RPMI7951 (cell line): ENCODE results near the gene C22orf23. TPM values are rescaled to one million over a fixed set of nuclear protein-coding genes. Genes with fewer than 3 reads are reported as not detected.
A peak's percentile ranks its signal among the peaks of the same experiment; 100 is the strongest.
"Not testable (repeated sequence)": the region's sequence is repeated elsewhere in the genome, so short reads cannot be mapped to it uniquely, and the experiment has no call there.

ENCODE experiments used
- DNase-seq: peaks from one replicate; pipeline ENCODE4 v3.0.0-alpha.2; 2012; ENCODE audit warnings: low read depth
- total RNA-seq: library from RNA; depleted of rRNA; stranded (reverse); fragments of >200 nt; shearing (Covaris generic); gene quantifications from 2 replicates; pipeline ENCODE4 v1.2.3, GENCODE V29; 2014

Gene C22orf23
- total RNA-seq, 1 experiment from 2014 or later: 0.12 TPM

DNA sequence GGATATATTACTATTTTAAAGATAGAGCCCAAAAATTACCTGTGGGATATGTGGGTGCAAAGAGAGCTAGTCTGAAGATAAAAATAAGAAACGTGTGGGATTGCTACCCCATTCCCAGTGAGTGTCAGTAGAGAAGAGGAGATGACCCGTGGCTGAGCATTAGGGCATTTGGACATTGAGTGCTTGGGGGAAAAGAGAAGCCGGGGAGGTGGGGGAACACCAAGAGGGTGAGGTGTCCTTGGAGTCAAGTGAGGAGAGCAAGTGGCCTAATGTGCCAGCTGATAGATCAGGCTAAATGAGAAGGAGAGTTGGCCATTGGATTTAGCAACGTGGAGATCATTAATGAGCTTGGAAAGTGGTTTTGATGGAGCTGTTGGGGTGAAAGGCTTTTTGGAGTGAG, 1.3 kb upstream of the C22orf23 start:
- DNase-seq: no peak

DNA sequence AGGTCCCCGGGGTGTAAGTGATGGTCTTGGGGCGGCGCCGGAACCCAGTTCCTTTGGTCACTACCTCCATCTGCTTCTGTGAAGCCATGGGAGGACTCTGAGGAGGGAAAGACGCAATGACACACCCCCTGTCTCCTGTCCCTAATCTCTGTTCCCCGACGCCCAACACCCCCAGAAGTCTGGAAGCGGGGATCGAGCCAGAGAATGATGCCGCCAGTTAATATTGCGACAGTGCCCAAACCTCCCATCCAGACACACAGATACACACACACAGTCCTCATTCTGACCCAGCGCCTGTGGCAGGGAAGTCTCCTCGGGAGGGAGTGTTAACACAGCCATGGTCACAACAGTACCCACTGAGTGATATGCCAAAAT, 352 bp downstream of the C22orf23 start:
- DNase-seq: no peak

GRCh38 chr22:37952629-37953028, 772 bp downstream of the C22orf23 start:
- DNase-seq: not testable (repeated sequence)

DNA sequence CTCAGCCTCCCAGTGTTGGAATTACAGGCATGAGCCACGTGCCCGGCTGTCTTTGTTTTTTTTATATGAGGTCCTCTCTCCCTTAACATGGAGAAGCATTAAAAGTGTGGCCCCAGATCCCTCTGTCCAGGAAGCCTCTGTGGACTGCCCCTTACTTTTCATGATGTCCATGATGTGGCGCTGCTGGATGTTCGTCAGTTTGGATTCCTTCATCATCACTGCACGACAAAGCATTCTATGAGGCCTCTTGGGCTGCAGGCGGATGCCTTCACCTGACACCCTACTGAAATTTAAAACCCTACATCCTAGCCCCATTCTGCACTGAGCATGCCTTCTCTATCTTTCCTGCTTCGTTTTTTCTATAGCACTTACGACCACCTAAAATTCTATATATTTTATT, 2.1 kb downstream of the C22orf23 start:
- DNase-seq: peak; percentile 38

- not testable (repeated sequence) for DNase-seq
Observed at GRCh38 chr22:37947142-37947795, 6.1 kb downstream of the C22orf23 start.

GRCh38 chr22:37944423-37944822, 9.0 kb downstream of the C22orf23 start:
- DNase-seq: not testable (repeated sequence)

GRCh38 chr22:37943825-37944198, 9.6 kb downstream of the C22orf23 start:
- no peak for DNase-seq

DNA sequence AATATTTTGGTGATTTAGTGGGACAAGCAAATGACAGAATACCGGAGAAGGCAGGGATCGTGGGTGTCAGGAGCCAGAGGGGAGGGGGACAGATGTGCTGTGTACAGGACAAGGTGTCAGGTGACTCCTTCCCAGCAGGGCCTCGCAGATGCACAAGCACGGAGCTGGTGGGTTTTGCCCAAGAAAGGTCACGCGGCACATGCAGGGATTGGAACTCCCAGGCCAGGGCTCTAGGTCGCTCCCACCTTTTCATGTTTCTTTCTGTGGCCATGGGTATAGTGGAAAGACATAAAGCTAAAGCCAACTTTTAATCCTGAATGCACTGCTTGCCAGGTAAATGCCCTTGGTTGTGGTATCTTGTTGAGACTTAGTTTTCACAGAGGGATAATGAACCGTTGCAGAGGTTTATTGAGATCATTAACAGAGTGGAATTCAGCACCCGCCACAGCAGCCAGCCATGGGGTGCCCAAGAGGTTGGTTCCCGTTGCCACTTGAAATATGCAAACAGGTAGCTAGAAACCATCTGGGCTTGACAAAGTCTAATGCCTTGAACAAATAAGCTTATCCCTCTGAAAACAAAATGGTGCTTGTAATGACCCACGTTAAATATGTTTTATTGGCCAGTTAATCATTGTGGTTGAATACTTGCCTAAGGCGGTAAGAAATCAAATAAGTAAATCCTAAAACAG, 10.1 kb downstream of the C22orf23 start:
- no peak for DNase-seq

DNA sequence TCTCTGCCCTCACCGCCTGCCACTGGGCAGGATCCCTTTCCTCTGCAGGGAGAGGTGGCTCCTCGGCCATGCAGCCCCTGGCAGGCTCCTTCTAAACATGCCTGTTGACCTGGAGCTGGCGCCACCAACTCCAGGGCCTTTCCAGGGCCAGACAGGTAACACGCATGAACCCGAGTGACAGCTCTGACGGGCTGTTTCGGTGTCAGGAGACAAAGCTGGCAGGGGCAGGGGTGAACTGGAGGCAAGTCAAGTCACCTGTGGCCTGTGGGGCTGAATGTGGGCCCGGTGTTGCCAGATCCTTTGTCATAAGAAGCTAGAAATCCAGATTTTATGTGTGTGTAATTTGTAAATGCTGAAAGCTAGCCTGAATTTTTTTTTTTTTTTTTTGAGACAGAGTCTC, 11.3 kb downstream of the C22orf23 start:
- DNase-seq: no peak

- no peak for DNase-seq
Observed at GRCh38 chr22:37940698-37941376, 12.6 kb downstream of the C22orf23 start.

- peak; percentile 96 for DNase-seq
Observed at GRCh38 chr22:37933711-37934376, 19.6 kb downstream of the C22orf23 start.

- DNase-seq: no peak
Observed at GRCh38 chr22:37932821-37933578, 20.4 kb downstream of the C22orf23 start.

DNA sequence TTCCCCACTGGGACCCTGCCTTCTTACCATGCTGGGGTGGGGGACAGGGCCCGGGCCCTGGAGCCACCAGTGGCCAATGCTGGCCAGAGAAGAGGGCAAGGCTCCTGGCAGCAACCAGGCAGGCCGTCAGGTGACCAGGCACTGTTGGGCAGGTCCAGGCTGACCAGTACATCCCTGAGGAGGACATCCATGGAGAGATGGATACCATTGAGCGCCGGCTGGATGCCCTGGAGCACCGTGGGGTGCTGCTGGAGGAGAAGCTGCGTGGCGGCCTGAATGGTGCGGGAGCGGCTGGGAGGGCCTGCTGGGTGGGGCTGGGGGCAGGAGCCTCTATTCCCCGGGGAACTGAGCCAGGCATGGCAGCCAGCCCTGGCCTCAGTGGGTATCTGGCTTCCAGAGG, 21.0 kb downstream of the C22orf23 start:
- DNase-seq: no peak

- DNase-seq: no peak
Observed at GRCh38 chr22:37931893-37932389, 21.5 kb downstream of the C22orf23 start.

GRCh38 chr22:37930952-37931440, 22.4 kb downstream of the C22orf23 start:
- no peak for DNase-seq

- peak; percentile 15 for DNase-seq
Observed at GRCh38 chr22:37930270-37930951, 23.0 kb downstream of the C22orf23 start.

- no peak for DNase-seq
Observed at GRCh38 chr22:37929390-37929789, 24.0 kb downstream of the C22orf23 start.

GRCh38 chr22:37927637-37927936, 25.8 kb downstream of the C22orf23 start:
- DNase-seq: no peak

GRCh38 chr22:37926771-37927636, 26.4 kb downstream of the C22orf23 start:
- no peak for DNase-seq

- no peak for DNase-seq
Observed at GRCh38 chr22:37926358-37926757, 27.0 kb downstream of the C22orf23 start.
